Measurements from ENCODE around the gene SPNS3. TPM values are rescaled to one million over a fixed set of nuclear protein-coding genes. Genes with fewer than 3 reads are reported as not detected.

SPNS3 gene
- total RNA-seq, 4 donors from 2014 or later: 0.16 to 0.56 TPM; not detected in 2

GRCh38 chr17:4427505-4427904, 6.2 kb upstream of the SPNS3 start:
- TF ChIP-seq CTCF (IDR thresholded peaks at IDR 0.05): no peak
- TF ChIP-seq POLR2A (IDR thresholded peaks at IDR 0.05): no peak
- no peak for DNase-seq (ENCODE audit: low spot score in 2 of 2)
- intact Hi-C loops (cut with DNase I; ENCODE audit: low total_unique reads): no loop called here
- WGBS, 2 donors: 83 to 88% methylated on average over 11 of the region's 11 CpGs
- H3K4me3 ChIP-seq (ENCODE audit: low read depth, poor library complexity, severe bottlenecking): no peak overlapping the region

- H3K4me3 ChIP-seq (ENCODE audit: low read depth, poor library complexity, severe bottlenecking): no peak overlapping the region
- 82 to 86% methylated on average over 4 of the region's 4 CpGs for WGBS, 2 donors
- intact Hi-C loops (cut with DNase I; ENCODE audit: low total_unique reads): no loop called here
- TF ChIP-seq POLR2A (IDR thresholded peaks at IDR 0.05) (no peak), CTCF (IDR thresholded peaks at IDR 0.05) (no peak)
- no peak for DNase-seq (ENCODE audit: low spot score in 2 of 2)
These were observed 2.6 kb downstream of the SPNS3 start for GRCh38 chr17:4436381-4436780.

- intact Hi-C loops (cut with DNase I; ENCODE audit: low total_unique reads): no loop called here
- WGBS, 2 donors: 74 to 87% methylated on average over 7 of the region's 7 CpGs
- TF ChIP-seq POLR2A (IDR thresholded peaks at IDR 0.05): no peak
- TF ChIP-seq CTCF (IDR thresholded peaks at IDR 0.05): no peak
- no peak for DNase-seq (ENCODE audit: low spot score in 2 of 2)
- no peak overlapping the region for H3K4me3 ChIP-seq (ENCODE audit: low read depth, poor library complexity, severe bottlenecking)
These were observed 3.1 kb downstream of the SPNS3 start for GRCh38 chr17:4436846-4437245.

GRCh38 chr17:4438162-4438944, 4.6 kb downstream of the SPNS3 start:
- intact Hi-C loops (cut with DNase I; ENCODE audit: low total_unique reads): no loop called here
- 83 to 90% methylated on average over 16 of the region's 17 CpGs for WGBS, 2 donors
- no peak for DNase-seq (ENCODE audit: low spot score in 2 of 2)
- no peak overlapping the region for H3K4me3 ChIP-seq (ENCODE audit: low read depth, poor library complexity, severe bottlenecking)
- TF ChIP-seq CTCF (IDR thresholded peaks at IDR 0.05): no peak
- no peak for TF ChIP-seq POLR2A (IDR thresholded peaks at IDR 0.05)

GRCh38 chr17:4440021-4440420, 6.3 kb downstream of the SPNS3 start:
- TF ChIP-seq POLR2A (IDR thresholded peaks at IDR 0.05): no peak
- no peak for TF ChIP-seq CTCF (IDR thresholded peaks at IDR 0.05)
- no peak for DNase-seq (ENCODE audit: low spot score in 2 of 2)
- 89 to 92% methylated on average over 8 of the region's 8 CpGs for WGBS, 2 donors
- no peak overlapping the region for H3K4me3 ChIP-seq (ENCODE audit: low read depth, poor library complexity, severe bottlenecking)
- intact Hi-C loops (cut with DNase I; ENCODE audit: low total_unique reads): no loop called here

Data from lower leg skin (tissue), 4 donors.